Activated CD8-positive, alpha-beta memory T cell treated with anti-CD3 and anti-CD28 coated beads for 36 hours (primary cell): ENCODE measurements around the gene PPP1R9B. TPM values are rescaled to one million over a fixed set of nuclear protein-coding genes. Genes with fewer than 3 reads are reported as not detected.

Experiments
- CTCF ChIA-PET: fragments of 350-600 bp; sonication (Branson Sonifier 250); formaldehyde crosslinking; loops from one replicate; lab custom pipeline; 2021; ENCODE audit warnings: antibody characterized with exemption; lab: Charles Lee
- POLR2A ChIA-PET: fragments of 350-600 bp; sonication (Branson Sonifier 250); formaldehyde crosslinking; loops from one replicate; lab custom pipeline; 2021; ENCODE audit warnings: antibody characterized with exemption; lab: Charles Lee
- total RNA-seq, 2 experiments: library from RNA; stranded (reverse); gene quantifications; one replicate each; pipeline ENCODE4 v1.2.3, GENCODE V29; 2021

The PPP1R9B gene
- total RNA-seq, 2 experiments from 2014 or later: 69.6 to 70.6 TPM

DNA sequence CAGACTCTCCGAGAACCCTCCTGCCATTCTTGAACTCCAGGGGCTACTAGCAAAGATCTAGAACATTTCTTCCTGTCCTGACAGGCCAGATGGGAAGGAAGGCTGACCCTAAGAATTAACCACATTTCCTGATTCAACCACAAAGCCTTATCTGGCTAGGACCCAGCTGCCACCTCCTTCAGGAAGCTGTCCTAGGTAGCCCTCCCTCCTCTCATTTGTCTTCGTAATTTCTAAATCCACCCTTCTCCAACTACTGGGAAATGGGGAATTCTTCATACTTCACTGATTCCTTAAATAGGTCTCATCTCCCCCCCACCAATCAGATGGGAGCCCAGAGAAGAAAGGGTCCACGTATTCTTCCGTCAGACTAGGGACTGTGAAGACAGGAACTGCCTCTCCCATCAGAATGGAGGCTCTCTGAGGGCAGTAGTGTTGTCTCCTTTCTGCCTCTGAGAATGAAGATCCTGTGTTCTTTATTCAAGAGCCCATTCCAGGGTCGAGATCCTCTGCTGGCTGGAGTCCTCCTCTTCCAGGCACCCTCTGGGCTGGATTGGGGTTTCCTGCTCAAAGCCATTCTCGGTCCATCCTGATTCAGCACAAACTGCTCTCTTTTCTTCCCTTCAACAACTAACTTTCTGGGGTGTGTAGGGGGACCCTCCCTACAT is 22.6 kb downstream of the PPP1R9B start:
- POLR2A ChIA-PET: interaction anchor here (0.7 kb wide), 1 partner anchor 366 kb away, joined by 3 read pairs; no protein-coding TSS in a partner anchor
- CTCF ChIA-PET: no interaction called here

DNA sequence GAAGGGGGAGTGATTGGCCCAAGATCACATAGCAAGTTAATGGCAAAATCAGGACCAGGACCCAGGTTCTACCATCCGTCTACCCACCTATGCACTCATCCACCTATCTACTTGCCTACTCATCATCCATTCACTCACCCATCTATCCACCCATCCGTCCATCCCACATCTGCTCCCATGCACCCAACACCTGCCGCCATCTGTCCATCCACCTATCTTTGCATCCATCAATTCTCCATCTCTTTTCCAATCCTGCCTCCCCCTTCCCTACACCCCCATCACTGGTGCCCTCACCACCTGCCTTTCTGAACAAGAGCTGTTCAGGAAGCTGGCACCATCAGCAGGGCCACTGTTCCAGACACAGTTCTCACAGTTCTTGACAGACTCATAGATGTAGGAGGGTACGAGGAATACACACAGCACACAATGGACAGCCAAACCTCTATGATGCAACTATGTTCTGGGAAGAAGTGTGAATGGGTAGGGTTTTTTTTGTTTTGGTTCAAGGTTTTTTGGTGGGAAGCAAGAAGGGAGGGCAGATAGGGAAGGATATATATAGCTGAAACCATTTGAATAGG is 25.0 kb downstream of the PPP1R9B start:
- ChIA-PET CTCF (interaction anchor here (0.7 to 1.2 kb wide), 3 partner anchors 14 to 62 kb away, joined by 3 read pairs; no protein-coding TSS in a partner anchor), POLR2A (no interaction called here)

DNA sequence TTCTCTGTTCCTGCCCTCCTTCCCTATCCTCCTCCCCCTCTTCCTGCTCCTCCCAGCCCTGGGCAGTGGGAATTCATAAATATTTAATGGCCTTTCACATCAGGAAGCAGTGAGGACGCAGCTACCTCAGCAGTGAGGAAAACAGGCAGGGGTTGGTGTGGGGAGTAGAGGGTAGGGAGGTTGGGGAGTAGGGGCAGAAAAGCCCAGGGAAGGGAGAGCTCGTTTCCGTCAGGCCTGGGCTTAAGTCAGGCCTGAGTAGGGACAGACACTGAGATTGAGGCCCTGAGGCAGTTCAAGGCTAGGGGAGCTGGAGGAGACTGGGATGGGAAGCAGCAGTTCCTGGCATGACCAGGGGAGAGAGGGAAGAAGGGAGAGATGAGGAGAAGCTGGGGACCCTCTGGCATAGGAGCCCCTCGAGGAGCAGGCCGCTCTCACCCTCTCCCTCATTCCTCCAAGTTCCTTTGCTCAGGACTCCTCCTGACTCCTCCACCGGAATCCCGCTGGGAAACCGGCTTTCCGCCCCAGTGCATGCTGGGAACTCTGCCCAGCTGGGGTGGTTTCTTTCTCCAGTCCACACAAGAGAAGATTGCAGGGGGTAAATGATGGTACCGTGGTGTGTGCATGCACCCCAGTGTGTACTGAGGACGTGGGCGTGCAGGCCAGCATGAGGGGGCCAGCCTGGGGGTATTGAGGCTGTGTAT is 26.7 kb downstream of the PPP1R9B start:
- POLR2A ChIA-PET: no interaction called here

DNA sequence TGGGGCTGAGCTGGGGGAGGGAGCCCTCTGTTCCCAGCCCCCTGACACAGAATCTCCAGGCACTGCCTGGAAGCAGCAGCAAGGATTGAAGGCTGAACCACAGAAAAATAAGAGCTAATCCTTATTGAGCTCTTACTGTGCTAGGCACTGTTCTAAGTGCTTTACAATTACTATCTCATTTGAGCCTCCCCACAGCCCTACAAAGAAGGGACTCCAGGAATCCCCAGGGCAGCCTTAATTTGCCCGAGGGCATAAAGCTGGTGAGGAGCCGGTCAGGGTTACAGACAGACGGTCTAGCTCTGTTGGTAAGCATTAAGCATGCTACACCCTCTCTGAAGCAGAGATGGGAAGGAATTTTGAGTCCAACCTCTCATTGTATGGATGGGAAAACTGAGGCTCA is 27.5 kb downstream of the PPP1R9B start:
- POLR2A ChIA-PET: no interaction called here
- CTCF ChIA-PET: interaction anchor here (1.0 to 1.4 kb wide), 2 partner anchors 9 to 77 kb away, joined by 3 read pairs; no protein-coding TSS in a partner anchor

More for the DNA sequence above, 26.7 kb downstream of the PPP1R9B start:
- CTCF ChIA-PET: interaction anchor here (1.0 to 1.4 kb wide), 2 partner anchors 10 to 12 kb away, joined by 3 to 4 read pairs; no protein-coding TSS in a partner anchor

DNA sequence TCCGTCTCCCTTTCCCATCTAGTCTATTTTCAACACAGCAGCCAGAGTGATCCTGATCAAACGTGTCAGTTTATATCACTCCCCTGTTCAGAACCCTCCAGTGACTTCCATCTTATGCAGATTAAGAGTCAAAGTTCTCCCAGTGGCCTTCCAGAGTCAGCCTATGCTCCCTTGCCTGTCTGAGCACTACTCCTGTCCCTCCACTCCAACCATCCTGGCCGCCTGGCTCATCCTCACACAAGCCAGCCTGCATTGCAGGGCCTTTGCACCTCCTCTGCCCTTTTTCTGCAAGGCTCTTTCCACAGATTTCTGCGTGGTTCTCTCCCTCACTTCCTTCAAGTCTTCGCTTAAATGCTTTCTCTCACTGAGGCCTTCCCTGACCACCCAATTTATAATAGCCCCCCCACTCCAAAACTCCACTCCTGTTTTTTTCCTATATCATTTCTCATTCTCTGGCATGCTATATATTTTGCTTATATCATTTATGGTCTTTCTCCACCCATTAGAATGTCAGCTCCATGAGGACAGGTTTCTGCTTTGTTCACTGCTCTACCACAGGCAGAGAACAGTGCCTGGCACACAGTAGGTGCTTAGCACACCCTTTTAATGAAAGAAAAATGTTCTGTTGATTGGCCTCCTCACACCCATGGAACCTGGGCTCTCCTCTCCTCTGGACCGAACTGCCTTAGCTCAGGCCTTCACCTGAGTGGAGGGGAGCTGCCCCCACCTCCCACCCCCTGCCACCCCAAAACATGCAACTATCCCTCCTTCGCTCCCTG is 29.8 kb downstream of the PPP1R9B start:
- CTCF ChIA-PET: no interaction called here

DNA sequence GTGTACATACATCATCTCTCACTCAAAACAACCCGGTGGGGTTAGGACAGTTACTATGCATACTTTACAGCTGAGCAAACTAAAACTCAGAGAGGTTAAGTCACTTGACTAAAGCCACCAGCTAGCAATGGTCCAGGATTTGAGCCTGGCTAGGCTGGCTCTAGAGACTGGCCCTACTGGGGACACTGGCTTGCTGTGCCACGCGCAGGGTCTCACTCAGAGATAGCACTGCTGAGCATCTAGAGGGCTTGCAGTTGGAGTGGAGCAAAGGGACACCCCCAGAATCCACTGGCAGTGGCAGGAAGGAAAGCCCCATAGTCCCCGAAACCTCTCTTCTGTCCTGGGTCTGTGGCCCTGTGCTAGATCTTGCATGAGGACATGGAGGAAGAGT is 31.7 kb downstream of the PPP1R9B start:
- CTCF ChIA-PET: interaction anchor here (0.9 to 2.4 kb wide), 6 partner anchors 22 to 178 kb away, joined by 3 to 6 read pairs (median 3); no protein-coding TSS in a partner anchor
- POLR2A ChIA-PET: interaction anchor here (0.6 kb wide), 1 partner anchor 12 kb away, joined by 3 read pairs; no protein-coding TSS in a partner anchor

More for the DNA sequence above, 29.8 kb downstream of the PPP1R9B start:
- POLR2A ChIA-PET: no interaction called here

DNA sequence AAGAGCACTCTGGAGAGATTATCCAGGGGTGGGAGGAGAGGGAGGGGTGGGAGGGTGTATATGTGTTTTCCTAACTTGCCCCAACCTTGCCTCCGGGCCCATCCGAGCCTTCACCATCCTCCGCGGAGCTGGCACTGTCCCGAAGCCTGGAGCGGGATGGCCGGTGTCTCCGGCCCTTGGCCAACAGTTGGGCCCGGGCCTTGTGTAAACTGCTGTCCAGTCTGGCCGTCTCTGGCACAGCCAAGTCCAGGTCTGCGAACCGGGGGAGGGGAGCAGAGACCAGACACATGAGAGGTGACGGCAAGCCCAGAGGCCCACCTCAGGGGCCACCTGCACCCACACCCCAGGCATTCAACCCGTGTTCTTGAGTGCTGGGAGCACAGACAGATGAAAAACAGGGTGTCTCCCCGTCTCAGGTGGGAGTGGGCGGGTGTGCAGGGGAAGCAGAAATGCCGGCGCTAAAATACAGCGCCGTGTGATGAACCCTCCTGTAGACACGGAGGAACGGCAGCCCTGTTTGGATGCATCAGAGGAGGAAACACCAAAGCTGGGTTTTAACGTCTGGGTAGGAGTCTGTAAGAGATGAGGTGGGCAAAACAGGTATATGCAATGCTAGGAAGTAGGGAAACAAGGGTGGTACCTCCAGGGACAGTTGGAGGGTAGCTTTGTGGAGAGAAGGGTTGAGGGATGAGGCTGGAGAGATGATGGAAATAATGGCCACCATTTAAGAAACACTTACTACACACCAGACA is 32.2 kb downstream of the PPP1R9B start:
- ChIA-PET CTCF (interaction anchor here (0.9 to 4.1 kb wide), 11 partner anchors 12 to 178 kb away, joined by 3 to 25 read pairs (median 4); partner anchors contain the start of gene SAMD14), POLR2A (interaction anchor here (0.6 kb wide), 1 partner anchor 13 kb away, joined by 3 read pairs; no protein-coding TSS in a partner anchor)

DNA sequence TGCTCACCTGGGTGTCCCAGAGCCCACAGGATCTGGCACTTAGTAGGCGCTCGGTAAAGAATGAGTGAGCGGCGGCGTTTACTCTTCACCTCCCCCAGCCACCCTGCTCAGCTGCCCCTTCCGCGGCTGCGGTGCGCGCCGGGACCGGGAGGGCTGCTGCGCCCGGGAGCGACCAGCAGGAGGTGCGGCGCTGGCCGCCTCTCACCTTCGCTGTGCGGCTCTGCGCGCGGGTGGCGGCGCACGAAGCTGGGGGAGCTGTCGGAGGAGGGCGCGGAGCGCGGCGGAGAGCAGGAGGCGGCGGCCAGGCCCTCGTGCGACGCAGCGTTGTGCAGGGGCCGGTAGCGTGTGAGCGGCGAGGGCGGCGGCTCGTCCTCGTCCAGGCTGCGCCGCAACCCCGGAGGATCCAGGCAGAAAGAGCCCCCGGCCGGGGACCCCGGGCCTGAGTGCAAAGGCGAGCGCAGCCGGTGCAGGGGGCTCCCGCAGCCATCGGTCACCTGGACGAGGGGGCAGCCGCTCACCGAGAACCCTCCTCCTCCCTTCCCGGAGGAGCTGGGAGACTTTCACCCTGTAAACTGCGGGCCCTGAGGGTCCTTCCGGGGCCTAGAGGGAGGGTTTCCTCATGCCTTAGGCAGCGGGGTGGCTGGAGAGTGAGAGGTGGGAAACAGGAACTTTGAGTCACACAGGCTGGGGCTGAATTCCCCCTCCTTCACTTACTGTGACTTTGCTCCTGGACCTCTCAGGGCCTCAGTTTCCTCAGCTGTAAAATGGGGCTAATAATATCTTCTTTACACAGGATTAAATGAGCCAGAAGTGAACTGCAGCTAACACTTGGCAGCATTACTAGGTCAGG is 33.0 kb downstream of the PPP1R9B start:
- POLR2A ChIA-PET: interaction anchor here (0.5 to 0.6 kb wide), 2 partner anchors 9 to 32 kb away, joined by 3 to 4 read pairs; no protein-coding TSS in a partner anchor
- CTCF ChIA-PET: interaction anchor here (0.6 to 4.1 kb wide), 15 partner anchors 13 to 235 kb away, joined by 3 to 25 read pairs (median 4); partner anchors contain the start of genes COL1A1, PPP1R9B and SAMD14

DNA sequence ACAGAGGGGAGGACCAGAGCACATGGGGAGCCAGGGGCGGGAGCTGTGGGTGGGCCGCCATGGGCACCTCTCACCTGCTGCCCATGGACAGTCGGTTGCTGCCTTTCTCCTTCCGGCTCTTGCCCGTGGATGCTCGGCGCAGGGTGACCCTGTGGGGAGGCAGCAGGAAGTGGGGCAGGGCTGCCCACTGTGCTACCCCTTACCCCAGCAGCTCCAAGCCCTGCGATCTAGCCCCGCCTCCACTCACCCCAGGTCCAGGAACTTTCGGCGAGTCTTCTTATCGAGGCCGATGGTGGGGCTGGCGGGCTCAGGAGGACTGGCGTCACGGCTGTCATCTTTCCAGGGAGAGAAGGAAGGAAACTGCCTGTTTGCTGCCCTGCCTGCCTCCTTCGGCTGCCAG is 34.7 kb downstream of the PPP1R9B start:
- POLR2A ChIA-PET: no interaction called here

DNA sequence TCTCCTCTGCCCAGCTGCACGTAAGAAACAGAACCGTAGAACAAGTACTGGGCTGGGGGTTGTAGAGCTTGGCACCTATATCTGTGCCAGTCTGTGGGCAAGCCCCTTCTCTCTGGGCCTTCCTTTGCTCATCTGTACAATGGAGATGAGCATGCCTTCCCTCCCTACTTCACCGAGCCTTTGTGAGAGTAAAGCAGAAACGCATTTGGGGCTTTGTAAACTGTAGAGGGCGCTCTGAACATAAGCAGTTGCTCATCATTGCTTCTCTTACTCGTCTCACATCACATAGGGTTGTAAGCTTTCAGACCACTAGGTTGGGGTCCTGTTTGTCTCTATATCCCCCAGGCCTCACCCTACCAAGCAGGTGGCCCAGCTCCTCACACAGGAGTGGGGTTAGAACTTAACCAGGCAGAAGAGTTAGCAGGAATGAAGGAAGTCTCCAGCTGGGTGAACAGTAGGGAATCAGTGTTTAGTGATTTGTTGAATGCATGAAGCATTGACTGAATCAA is 35.6 kb downstream of the PPP1R9B start:
- ChIA-PET CTCF (interaction anchor here (0.8 to 4.1 kb wide), 10 partner anchors 10 to 86 kb away, joined by 3 to 25 read pairs (median 4); no protein-coding TSS in a partner anchor), POLR2A (interaction anchor here (0.6 kb wide), 1 partner anchor 226 kb away, joined by 6 read pairs; no protein-coding TSS in a partner anchor)

More for the DNA sequence above, 34.7 kb downstream of the PPP1R9B start:
- CTCF ChIA-PET: interaction anchor here (0.8 to 4.1 kb wide), 8 partner anchors 19 to 62 kb away, joined by 3 to 25 read pairs (median 8); no protein-coding TSS in a partner anchor

DNA sequence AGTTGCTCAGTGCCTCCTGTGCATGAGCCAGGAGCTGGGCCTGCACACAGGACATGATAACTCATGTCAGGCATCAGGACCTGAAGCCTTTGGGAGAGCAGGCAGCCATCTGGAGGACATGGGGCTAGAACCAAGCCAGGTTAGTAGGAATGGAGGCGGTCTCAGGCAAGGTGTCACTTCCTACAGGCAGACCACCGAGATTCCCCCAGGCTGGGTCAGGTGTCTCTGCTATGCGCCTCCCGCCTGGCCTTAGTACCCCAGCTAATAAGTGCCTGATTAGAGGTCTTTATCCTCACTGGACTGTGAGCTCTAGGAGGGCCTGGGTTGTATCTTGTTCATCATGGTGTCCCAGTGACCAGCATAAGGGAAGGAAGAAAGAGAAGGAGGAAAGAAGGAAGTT is 36.1 kb downstream of the PPP1R9B start:
- CTCF ChIA-PET: interaction anchor here (1.0 to 4.1 kb wide), 9 partner anchors 8 to 86 kb away, joined by 3 to 25 read pairs (median 4); no protein-coding TSS in a partner anchor
- POLR2A ChIA-PET: interaction anchor here (0.6 kb wide), 1 partner anchor 226 kb away, joined by 6 read pairs; no protein-coding TSS in a partner anchor

DNA sequence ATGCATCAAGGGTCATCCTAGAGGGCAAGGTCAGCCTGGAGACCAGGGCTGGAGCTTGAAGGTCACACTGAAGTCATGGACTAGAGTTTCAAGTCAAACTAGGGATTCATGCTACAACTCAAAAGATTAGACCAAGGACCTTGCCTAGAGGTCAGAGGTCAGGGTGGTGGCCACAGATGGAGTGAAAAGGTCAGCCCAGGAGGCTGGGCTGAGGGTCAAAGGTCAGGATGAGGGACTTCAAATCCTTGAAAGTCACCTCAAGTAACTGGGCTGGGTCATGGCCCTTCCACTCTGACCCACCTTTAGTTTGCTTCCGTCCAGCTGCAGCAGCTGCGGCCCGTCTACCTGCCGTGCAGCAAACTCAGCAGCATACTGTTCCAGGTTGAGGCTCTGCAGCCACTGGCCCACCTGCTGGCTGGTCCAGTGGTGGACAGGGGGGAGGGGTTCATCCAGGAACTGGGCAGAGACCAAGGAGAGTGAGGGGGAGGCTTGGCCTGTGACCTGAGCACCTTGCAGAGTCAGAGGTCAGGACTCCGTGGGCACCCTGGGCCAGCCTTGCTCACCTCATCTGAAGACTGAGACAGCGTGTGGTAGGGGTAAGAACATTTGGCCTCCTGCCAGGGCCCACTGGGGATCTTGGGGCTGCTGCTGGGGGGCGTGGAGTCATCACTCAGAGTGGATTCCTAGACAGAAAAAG is 36.7 kb downstream of the PPP1R9B start:
- CTCF ChIA-PET: interaction anchor here (0.6 to 2.8 kb wide), 7 partner anchors 9 to 314 kb away, joined by 3 to 12 read pairs (median 3); no protein-coding TSS in a partner anchor
- POLR2A ChIA-PET: no interaction called here

DNA sequence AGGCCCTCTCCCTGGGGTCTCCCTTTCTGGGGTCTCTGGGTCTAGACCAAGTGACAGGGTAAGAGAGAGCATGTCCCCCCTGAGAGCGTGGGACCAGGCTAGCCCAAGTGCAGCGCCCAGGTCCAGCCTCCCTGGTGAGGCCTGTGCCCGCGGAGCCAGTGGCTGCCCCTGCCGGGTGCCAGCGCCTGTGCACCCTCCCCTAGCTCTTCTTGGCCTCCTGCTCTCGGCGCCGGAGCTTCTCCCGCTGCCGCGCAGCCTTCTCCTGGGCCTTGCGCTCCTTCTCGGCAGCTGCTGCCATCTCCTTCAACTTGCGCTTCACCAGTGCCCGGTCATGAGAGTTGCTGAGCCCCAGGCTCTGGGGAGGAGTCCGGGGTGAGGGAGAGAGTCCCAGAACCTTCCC is 37.8 kb downstream of the PPP1R9B start:
- ChIA-PET POLR2A (no interaction called here), CTCF (interaction anchor here (0.6 to 0.9 kb wide), 2 partner anchors 19 to 1087 kb away, joined by 3 to 5 read pairs; no protein-coding TSS in a partner anchor)

DNA sequence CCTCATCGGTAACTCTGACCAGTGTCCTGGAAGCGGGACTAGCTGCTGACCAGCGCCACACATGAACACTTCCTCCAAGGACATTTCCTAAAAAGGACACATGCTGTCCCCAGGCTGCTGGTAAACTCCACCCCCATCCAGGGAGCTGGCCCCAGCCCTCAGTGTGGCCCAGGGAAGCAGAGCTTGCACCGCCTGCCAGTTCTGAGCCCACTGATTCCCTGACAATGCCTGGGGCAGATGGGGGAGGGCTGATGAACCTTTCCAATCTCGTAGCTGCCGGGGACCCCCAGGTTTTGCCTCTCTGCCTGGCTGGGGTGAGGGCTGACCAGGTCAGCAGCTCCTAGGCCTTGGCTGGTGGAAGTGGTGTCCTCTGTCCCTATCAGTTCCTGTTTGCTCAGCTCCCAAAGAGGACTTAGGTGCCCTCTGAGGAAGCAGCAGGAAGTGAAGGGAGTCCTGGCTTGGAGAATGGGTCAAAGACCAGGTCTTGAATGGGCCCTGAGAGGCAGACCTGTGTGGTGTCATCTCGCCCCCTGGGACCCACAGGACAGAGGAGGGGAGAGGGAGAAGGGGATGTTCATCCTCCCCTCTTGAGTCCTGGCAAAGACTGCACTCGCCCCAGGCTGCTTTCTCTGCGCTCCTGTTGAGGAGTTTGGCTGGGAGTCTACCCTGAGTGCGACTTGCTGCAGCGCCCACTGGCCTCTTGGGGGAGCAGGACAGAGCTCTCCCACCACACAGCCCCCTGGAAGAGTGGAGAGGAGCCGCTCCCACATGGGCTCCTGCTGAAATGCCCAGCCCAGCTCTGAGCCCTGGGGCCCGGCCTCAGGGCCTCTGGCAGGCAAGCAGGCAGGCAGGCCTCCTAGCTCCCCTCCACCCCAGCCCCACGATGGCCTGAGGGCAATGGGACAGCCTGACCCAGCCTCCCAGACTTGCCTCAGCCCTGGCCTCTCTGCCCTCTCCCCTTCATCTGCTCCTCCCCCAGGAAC is 38.5 kb downstream of the PPP1R9B start:
- POLR2A ChIA-PET: no interaction called here
- CTCF ChIA-PET: interaction anchor here (0.9 kb wide), 1 partner anchor 18 kb away, joined by 5 read pairs; no protein-coding TSS in a partner anchor
